ENCODE data around the gene RFX8.

RFX8 gene

DNA sequence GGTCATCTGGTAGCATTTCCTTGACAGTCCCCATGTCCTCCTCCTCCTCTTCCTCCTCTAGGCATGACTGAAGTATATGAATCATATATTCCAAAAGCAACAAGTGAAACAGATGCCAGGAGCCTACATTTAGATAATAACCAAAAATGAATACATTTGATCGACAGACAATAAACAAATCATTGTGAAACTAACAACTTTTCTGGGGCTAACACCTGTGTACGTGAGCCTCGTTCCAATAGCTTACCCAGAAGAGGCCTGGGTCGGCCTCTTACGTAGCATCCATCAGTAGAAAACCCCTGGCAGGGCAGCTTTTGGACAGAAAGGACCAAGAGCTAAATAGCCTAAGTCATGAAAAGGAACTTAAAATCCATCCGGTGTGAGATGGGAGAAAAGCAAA is 72.3 kb downstream of the RFX8 start:
- H3K4me3 ChIP-seq (ENCODE audit: low read length): no peak overlapping the region
- no peak for DNase-seq (ENCODE audit: low read depth)
- TF ChIP-seq, protein P1, sequence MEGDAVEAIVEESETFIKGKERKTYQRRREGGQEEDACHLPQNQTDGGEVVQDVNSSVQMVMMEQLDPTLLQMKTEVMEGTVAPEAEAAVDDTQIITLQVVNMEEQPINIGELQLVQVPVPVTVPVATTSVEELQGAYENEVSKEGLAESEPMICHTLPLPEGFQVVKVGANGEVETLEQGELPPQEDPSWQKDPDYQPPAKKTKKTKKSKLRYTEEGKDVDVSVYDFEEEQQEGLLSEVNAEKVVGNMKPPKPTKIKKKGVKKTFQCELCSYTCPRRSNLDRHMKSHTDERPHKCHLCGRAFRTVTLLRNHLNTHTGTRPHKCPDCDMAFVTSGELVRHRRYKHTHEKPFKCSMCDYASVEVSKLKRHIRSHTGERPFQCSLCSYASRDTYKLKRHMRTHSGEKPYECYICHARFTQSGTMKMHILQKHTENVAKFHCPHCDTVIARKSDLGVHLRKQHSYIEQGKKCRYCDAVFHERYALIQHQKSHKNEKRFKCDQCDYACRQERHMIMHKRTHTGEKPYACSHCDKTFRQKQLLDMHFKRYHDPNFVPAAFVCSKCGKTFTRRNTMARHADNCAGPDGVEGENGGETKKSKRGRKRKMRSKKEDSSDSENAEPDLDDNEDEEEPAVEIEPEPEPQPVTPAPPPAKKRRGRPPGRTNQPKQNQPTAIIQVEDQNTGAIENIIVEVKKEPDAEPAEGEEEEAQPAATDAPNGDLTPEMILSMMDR (IDR thresholded peaks at IDR 0.05; ENCODE audit: insufficient read depth, low read depth, low read length, missing control alignments): no peak

DNA sequence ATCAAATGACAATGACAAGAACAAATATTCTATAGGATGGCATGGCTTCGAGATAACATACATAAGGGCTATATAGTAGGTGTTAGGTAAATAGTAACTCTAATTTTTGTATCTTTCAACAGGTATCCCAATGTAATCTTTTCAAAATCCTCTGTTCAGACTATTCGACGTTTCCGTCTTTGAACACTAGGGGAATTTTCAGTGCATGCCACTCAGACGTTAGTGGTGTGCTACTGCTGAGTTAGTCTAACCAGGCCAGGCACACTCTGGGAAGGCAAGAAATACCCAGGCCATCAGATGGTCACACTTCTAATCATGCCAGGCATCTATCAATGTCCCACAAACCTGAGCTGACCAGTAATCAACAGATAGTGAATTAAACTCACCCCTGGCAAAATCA is 73.0 kb downstream of the RFX8 start:
- H3K4me3 ChIP-seq (ENCODE audit: low read length): no peak overlapping the region
- DNase-seq (ENCODE audit: low read depth): no peak
- TF ChIP-seq, protein P1 (IDR thresholded peaks at IDR 0.05; ENCODE audit: insufficient read depth, low read depth, low read length, missing control alignments): peak; percentile 17

DNA sequence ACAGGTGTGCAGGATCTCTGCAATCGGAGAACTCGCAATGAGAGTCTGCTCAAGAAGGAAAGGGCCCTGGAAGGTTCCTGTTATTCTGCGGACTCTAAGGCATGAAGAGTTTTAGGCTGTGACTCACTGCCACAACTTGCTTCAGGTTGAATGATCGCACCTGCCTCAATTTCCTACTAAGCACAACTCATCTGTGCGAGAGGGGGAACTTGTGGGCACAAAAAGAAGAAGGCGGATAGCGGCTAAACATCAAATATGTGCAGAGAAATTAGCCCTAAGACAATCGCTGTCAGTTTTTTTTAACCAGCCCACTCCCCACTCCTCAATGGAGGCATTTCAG is 73.6 kb downstream of the RFX8 start:
- TF ChIP-seq, protein P1 (IDR thresholded peaks at IDR 0.05; ENCODE audit: insufficient read depth, low read depth, low read length, missing control alignments): no peak
- no peak overlapping the region for H3K4me3 ChIP-seq (ENCODE audit: low read length)

DNA sequence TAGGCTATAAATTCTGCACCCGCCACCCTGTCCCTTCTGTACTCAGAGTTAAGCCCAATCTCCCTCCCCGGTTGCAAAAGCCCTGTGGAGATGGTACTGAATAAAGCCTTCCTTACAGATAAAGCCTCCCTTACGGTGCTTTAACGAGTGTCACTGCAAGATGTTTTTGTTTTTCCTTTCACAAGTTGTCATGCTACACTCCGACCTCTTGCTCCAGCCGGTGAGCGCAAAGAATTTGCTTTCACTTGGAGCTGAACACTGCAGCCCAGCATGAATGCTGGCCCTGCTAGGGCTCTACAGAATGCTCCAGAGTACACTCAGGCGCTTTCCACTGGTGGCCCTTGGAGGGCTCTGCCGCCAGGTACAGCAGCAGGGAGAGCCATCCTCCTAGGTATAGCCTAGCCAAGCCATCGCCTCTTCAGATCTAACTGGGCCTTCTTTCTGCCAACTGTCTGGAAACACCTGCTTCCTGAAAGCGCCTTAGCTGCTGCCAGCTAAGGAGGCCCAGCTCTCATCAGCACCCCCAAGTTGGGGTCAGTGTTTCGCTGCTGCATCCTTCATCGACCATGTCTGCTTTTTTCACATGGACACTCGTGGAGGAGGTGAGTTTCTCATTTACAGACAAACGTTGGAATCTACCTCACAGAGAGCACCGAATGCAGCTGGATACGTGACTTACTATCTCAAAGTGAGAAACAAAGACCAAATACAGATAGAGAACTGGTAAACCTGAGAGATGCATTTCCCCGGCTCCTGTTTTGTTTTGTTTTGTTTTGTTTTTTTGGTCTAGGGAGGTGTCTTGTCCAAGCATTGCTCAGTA is 74.2 kb downstream of the RFX8 start:
- TF ChIP-seq, protein P1 (IDR thresholded peaks at IDR 0.05; ENCODE audit: insufficient read depth, low read depth, low read length, missing control alignments): no peak
- H3K4me3 ChIP-seq (ENCODE audit: low read length): no peak overlapping the region
- no peak for DNase-seq (ENCODE audit: low read depth)

More for the DNA sequence above, 73.6 kb downstream of the RFX8 start:
- DNase-seq (ENCODE audit: low read depth): no peak

DNA sequence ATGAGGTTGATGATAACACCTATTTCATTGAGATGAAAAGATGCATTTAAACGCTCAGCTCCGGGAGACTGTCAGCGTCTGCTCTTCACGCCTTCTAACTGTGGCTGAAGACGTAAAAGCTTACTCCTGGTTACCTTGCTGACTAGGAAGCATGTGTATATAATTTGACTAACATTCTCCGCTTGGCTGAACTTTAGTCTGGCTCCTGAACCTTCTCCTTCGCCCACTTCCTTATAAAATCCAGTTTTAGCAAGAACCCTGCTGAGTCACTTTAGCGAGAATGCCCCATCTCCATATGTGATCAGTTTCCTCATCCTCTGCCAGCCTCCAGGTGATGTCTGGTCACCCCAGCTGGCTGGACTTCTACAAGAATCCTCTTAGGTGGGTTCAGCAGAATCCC is 74.9 kb downstream of the RFX8 start:
- TF ChIP-seq, protein P1 (IDR thresholded peaks at IDR 0.05; ENCODE audit: insufficient read depth, low read depth, low read length, missing control alignments): no peak
- H3K4me3 ChIP-seq (ENCODE audit: low read length): no peak overlapping the region
- DNase-seq (ENCODE audit: low read depth): peak; percentile 80

DNA sequence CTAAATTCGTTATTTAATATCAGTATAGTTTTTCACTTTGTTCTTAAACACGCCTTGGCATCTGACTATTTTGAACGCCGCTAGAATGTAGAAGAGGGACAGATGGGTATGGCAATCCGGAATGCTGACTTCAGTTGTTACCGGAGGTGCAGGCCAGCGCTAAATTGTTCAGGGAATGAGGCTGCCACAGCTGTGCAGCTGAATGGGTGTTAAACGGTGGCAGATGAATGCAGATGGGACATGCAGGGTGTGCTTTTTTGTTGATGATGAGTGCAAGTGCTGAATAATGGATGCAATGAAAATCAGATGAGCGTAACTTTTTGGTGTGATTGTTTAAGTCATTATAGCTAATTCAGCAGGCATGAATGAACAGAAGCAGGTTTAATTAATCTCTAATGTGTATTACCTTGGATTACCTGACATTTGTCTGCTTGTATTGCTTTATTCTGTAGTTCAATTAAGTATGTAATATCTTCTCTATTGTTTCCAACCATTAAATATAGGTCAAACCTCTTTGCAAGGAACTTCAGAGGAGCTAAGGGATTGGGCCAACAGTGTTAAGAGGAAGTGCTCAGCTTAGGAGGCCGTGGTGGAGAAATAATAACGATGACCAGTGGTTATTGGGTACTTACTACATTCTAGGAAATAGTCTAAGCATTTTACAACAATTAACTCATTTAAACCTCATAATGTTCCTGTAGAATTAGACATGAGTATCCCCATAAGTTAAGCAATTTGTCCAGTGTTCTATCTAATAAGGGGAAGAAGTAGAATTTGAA is 75.7 kb downstream of the RFX8 start:
- H3K4me3 ChIP-seq (ENCODE audit: low read length): no peak overlapping the region

More for the DNA sequence above, 75.7 kb downstream of the RFX8 start:
- TF ChIP-seq, protein P1 (IDR thresholded peaks at IDR 0.05; ENCODE audit: insufficient read depth, low read depth, low read length, missing control alignments): no peak
- no peak for DNase-seq (ENCODE audit: low read depth)

Data from epithelial cell of esophagus (primary cell).